Measurements from ENCODE around the gene RRP12.

Gene RRP12

DNA sequence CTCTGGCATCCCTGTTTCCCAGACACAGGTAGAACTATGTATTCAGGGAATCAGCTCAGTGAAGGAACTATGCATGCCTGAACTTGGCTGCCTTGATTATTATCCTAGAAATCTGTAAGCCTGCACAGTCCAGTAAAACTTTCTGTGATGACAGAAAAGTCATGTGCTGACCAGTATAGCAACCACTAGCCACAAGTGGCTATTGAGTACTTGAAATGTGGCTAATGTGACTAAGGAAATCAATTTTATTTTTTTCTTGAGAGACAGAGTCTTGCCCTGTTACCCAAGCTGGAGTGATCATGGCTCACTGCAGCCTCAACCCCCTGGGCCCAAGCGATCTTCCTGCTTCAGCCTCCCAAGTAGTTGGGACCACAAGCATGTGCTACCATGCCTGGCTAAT, 41.1 kb upstream of the RRP12 start:
- no peak for TF ChIP-seq FOXM1 (IDR thresholded peaks at IDR 0.05; ENCODE audit: borderline replicate concordance, low read depth)
- no peak for TF ChIP-seq CEBPB (IDR thresholded peaks at IDR 0.05)
- no peak for TF ChIP-seq ZBTB7A (IDR thresholded peaks at IDR 0.05; ENCODE audit: low read depth)
- no peak for TF ChIP-seq TEAD4 (IDR thresholded peaks at IDR 0.05)
- TF ChIP-seq, protein P1, sequence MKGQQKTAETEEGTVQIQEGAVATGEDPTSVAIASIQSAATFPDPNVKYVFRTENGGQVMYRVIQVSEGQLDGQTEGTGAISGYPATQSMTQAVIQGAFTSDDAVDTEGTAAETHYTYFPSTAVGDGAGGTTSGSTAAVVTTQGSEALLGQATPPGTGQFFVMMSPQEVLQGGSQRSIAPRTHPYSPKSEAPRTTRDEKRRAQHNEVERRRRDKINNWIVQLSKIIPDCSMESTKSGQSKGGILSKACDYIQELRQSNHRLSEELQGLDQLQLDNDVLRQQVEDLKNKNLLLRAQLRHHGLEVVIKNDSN (IDR thresholded peaks at IDR 0.05), result no peak
- no peak for TF ChIP-seq YY1 (IDR thresholded peaks at IDR 0.05; ENCODE audit: low read depth)
- TF ChIP-seq CREB1 (IDR thresholded peaks at IDR 0.05; ENCODE audit: low read depth), result no peak
- TF ChIP-seq, protein P2, sequence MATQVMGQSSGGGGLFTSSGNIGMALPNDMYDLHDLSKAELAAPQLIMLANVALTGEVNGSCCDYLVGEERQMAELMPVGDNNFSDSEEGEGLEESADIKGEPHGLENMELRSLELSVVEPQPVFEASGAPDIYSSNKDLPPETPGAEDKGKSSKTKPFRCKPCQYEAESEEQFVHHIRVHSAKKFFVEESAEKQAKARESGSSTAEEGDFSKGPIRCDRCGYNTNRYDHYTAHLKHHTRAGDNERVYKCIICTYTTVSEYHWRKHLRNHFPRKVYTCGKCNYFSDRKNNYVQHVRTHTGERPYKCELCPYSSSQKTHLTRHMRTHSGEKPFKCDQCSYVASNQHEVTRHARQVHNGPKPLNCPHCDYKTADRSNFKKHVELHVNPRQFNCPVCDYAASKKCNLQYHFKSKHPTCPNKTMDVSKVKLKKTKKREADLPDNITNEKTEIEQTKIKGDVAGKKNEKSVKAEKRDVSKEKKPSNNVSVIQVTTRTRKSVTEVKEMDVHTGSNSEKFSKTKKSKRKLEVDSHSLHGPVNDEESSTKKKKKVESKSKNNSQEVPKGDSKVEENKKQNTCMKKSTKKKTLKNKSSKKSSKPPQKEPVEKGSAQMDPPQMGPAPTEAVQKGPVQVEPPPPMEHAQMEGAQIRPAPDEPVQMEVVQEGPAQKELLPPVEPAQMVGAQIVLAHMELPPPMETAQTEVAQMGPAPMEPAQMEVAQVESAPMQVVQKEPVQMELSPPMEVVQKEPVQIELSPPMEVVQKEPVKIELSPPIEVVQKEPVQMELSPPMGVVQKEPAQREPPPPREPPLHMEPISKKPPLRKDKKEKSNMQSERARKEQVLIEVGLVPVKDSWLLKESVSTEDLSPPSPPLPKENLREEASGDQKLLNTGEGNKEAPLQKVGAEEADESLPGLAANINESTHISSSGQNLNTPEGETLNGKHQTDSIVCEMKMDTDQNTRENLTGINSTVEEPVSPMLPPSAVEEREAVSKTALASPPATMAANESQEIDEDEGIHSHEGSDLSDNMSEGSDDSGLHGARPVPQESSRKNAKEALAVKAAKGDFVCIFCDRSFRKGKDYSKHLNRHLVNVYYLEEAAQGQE (IDR thresholded peaks at IDR 0.05; ENCODE audit: low read depth), result no peak
- no peak for TF ChIP-seq RAD21 (IDR thresholded peaks at IDR 0.05; ENCODE audit: low read depth)
- no peak for TF ChIP-seq EGR1 (IDR thresholded peaks at IDR 0.05)
- no peak for TF ChIP-seq EP300 (IDR thresholded peaks at IDR 0.05; ENCODE audit: borderline replicate concordance)
- no peak for TF ChIP-seq TAF1 (IDR thresholded peaks at IDR 0.05; ENCODE audit: low read depth)
- no peak for TF ChIP-seq NFIC (IDR thresholded peaks at IDR 0.05)
- no peak for TF ChIP-seq TCF12 (IDR thresholded peaks at IDR 0.05; ENCODE audit: low read depth)

DNA sequence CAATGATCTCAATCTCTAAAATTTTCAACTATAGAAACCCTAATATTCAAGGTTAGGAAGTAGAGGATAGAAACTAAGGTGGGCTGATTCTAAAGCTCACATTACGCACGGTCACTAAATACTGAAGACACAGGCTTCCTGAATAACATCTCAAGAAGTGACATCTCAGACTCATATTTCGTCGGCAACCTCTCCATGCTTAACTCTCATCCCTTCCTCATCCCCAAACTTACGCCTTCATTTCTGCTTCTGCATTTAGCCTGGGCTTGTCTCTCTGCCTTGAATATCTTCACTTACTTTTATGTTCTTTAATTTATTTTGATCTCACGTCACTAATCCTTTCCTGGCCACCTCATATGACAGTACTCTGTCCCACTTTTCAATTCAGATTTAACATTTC, 34.1 kb upstream of the RRP12 start:
- TF ChIP-seq TCF12 (IDR thresholded peaks at IDR 0.05; ENCODE audit: low read depth), result no peak
- TF ChIP-seq EGR1 (IDR thresholded peaks at IDR 0.05), result no peak
- no peak for TF ChIP-seq CEBPB (IDR thresholded peaks at IDR 0.05)
- no peak for TF ChIP-seq YY1 (IDR thresholded peaks at IDR 0.05; ENCODE audit: low read depth)

DNA sequence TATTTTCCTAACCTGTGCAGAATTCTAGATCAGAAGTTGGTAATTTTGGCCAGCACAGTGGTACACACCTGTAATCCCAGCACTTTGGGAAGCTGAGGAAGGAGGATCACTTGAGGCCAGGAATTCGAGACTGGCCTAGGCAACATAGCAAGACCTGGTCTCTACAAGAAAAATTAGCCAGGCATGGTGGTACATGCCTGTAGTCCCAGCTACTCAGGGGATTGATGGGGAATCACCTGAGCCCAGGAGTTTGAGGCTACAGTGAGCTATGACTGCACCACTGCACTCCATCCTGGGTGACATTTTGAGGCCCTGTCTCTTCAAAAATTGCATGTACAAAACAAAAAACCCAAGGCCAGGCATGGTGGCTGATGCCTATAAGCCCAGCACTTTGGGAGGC, 33.4 kb upstream of the RRP12 start:
- TF ChIP-seq CEBPB (IDR thresholded peaks at IDR 0.05) (no peak), EP300 (IDR thresholded peaks at IDR 0.05; ENCODE audit: borderline replicate concordance) (no peak), NFIC (IDR thresholded peaks at IDR 0.05) (no peak), EGR1 (IDR thresholded peaks at IDR 0.05) (no peak), ZBTB7A (IDR thresholded peaks at IDR 0.05; ENCODE audit: low read depth) (no peak), RAD21 (IDR thresholded peaks at IDR 0.05; ENCODE audit: low read depth) (no peak), TEAD4 (IDR thresholded peaks at IDR 0.05) (no peak), YY1 (IDR thresholded peaks at IDR 0.05; ENCODE audit: low read depth) (no peak)
- TF ChIP-seq, protein P3, sequence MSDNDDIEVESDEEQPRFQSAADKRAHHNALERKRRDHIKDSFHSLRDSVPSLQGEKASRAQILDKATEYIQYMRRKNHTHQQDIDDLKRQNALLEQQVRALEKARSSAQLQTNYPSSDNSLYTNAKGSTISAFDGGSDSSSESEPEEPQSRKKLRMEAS (IDR thresholded peaks at IDR 0.05), result no peak

DNA sequence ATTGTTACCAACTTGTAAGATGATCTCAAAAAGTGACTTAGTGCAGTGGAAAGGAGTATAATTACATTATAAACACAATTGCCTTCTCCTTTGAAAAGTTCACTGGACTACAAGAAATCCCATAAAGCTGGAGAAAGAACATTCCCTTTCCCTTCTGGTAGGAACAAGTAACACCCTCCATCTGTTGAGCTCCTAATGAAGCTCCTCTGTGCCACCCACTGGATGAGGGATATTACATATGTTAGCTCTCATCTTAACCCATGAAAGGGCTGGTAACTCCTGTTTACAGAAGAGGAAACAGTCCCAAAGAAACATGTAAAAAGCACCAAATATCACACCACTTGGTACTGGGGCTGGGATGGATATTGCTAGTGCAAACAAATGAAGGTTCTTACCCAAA, 32.9 kb upstream of the RRP12 start:
- TF ChIP-seq YY1 (IDR thresholded peaks at IDR 0.05; ENCODE audit: low read depth) (no peak), EGR1 (IDR thresholded peaks at IDR 0.05) (no peak), CREB1 (IDR thresholded peaks at IDR 0.05; ENCODE audit: low read depth) (no peak), EP300 (IDR thresholded peaks at IDR 0.05; ENCODE audit: borderline replicate concordance) (no peak), TAF1 (IDR thresholded peaks at IDR 0.05; ENCODE audit: low read depth) (no peak), TCF12 (IDR thresholded peaks at IDR 0.05; ENCODE audit: low read depth) (no peak)
- TF ChIP-seq, protein P1 (IDR thresholded peaks at IDR 0.05), result no peak
- TF ChIP-seq, protein P2 (IDR thresholded peaks at IDR 0.05; ENCODE audit: low read depth), result no peak

DNA sequence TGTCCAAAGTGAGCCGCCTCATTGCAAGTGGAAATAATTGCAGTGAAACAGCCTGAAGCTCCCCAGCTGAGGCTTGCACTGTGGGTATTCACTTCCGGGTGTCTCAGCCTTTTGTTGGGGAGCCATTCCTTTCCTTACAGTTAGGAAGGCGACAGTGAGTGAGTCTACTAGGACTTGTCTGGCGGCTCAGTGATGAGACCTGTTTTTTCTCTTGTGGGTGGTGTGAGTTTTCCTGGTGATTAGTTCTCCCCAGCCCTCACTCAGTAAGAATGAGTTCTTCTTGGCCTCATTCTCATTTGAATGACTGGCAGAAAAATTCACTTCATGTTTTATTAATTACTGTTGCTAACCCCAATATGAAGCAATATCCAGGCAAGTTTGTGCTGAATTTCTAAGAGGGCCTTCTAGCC, 27.4 kb upstream of the RRP12 start:
- no peak for TF ChIP-seq ZBTB7A (IDR thresholded peaks at IDR 0.05; ENCODE audit: low read depth)
- no peak for TF ChIP-seq TAF1 (IDR thresholded peaks at IDR 0.05; ENCODE audit: low read depth)
- TF ChIP-seq EP300 (IDR thresholded peaks at IDR 0.05; ENCODE audit: borderline replicate concordance), result no peak
- TF ChIP-seq RAD21 (IDR thresholded peaks at IDR 0.05; ENCODE audit: low read depth), result no peak
- no peak for TF ChIP-seq TCF12 (IDR thresholded peaks at IDR 0.05; ENCODE audit: low read depth)
- TF ChIP-seq, protein P2 (IDR thresholded peaks at IDR 0.05; ENCODE audit: low read depth), result no peak
